Coronary artery (tissue), 2 donors: ENCODE results near the gene HSPG2.
A peak's percentile ranks its signal among the peaks of the same experiment; 100 is the strongest.

Source experiments
- DNase-seq: peaks from one replicate; pipeline ENCODE4 v3.0.0-alpha.2; 2017; ENCODE audit warnings: low spot score
- H3K27ac ChIP-seq, 2 donors: fragments of 200-600 bp; sonication (generic); one replicate each; pipeline ENCODE4 v1.5.1; 2016 to 2019
- H3K4me3 ChIP-seq: fragments of 200-600 bp; sonication (generic); 2 replicates; pipeline ENCODE4 v1.5.1; 2016; ENCODE audit warnings: mild to moderate bottlenecking, moderate library complexity
- TF ChIP-seq, protein P1 (sequence below): fragments of 200-600 bp; sonication (generic); IDR thresholded peaks from one replicate; pipeline ENCODE4 v1.5.1; 2019; ENCODE audit warnings: antibody characterized with exemption

Gene HSPG2

DNA sequence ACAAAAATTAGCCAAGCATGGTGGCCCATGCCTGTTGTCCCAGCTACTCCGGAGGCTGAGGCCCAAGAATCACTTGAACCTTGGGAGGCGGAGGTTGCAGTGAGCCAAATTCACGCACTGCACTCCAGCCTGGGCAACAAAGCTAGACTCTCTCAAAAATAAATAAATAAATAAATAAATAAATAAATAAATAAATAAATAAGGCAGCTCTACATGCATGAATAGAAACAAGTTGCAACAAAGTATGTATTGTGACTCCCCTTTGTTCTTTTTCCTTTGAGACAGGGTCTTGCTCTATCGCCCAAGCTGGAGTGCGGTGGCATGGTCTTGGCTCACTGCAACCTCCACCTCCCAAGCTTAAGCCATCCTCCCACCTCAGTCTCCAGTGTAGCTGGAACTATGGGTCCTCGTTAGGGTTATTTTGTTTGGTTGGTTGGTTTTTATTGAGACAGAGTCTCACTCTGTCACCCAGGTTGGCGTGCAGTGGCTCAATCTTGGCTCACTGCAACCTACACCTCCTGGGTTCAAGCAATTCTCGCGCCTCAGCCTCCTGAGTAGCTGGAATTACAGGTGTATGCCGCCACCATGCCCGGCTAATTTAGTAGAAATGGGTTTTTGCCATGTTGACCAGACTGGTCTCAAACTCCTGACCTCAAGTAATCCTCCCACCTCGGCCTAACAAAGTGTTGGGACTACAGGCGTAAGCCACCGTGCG, 162.1 kb downstream of the HSPG2 start:
- TF ChIP-seq, protein P1, sequence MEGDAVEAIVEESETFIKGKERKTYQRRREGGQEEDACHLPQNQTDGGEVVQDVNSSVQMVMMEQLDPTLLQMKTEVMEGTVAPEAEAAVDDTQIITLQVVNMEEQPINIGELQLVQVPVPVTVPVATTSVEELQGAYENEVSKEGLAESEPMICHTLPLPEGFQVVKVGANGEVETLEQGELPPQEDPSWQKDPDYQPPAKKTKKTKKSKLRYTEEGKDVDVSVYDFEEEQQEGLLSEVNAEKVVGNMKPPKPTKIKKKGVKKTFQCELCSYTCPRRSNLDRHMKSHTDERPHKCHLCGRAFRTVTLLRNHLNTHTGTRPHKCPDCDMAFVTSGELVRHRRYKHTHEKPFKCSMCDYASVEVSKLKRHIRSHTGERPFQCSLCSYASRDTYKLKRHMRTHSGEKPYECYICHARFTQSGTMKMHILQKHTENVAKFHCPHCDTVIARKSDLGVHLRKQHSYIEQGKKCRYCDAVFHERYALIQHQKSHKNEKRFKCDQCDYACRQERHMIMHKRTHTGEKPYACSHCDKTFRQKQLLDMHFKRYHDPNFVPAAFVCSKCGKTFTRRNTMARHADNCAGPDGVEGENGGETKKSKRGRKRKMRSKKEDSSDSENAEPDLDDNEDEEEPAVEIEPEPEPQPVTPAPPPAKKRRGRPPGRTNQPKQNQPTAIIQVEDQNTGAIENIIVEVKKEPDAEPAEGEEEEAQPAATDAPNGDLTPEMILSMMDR: no peak
- peak; percentile 33 for DNase-seq
- Histone ChIP-seq H3K27ac (no peak overlapping the region), H3K4me3 (no peak overlapping the region)

DNA sequence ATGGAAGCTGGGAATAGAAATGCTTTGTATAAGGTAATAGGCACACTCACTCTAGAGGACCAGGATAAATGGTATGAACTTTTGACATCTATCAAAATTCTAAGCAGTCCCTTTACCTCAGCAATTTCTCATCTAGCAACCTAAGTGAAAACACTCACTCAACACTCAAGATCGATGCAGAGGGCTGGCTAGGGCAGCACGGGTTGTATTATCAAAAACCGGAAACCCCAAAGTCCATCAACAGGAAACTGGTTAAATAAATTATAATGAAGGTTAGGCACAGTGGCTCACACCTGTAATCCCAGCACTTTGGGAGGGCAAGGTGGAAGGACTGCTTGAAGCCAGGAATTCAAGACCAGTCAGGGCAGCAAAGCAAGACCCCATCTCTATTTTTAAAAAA, 163.5 kb downstream of the HSPG2 start:
- Histone ChIP-seq H3K27ac (no peak overlapping the region), H3K4me3 (no peak overlapping the region)
- TF ChIP-seq, protein P1: no peak
- no peak for DNase-seq
